Measurements from ENCODE around the gene AGBL4.

AGBL4 gene

DNA sequence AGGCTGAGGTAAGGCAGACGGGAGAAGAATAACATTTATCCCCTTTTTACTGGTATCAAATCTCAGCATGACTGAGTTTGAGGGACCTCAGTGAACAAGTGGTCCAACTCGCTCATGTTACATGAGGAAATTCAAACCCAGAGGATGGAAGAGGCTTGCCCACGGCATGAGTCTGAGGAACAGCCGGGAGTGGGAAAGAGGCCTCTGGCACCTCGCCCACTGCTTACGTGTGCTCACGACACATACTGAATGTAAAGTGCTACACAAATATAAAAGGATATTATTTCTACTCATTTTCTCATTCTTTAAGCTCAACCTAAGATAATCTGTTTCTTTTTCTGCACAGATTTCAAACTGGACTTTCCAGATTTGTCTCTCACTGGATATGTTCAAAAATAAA, 1261.8 kb downstream of the AGBL4 start:
- DNase-seq (ENCODE audit: low read depth), result no peak

DNA sequence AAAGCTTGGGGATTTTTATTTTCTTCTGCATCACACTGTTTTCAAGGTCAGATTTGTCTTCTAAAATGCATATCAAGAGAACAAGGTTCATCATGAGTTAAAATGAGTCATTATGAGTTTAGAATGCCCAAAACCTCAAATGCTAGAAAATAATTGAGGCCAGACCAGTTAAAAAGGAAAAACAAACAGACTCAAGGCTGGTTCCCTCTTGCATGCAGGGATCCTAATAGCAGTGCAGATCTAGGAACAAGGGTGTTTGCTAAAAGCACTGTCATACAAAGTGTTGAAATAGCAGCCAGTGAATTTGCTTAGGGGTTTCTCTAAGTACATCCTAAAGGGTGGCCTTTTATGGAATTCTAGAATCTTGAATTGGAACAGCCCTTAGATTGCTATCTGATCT, 1262.3 kb downstream of the AGBL4 start:
- peak; percentile 0 for DNase-seq (ENCODE audit: low read depth)

DNA sequence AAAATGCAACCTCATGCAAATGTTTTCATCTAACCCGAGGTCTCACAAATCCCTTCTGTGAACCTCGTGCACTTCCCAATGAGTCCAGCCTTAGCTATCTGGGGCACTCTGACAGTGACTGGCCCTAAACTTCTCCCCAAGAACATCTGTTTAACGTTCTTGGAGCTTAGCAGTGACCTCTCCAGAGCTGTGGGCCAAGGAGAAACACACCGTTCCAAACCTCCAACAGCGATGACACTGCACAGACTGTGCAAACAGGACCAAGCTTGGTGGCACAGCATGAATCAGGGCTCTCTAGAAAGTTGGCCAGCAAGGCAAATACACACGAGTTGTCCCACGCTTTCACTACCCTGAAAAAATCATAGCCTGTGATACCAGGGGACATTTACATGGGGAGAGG, 1262.9 kb downstream of the AGBL4 start:
- DNase-seq (ENCODE audit: low read depth), result no peak

DNA sequence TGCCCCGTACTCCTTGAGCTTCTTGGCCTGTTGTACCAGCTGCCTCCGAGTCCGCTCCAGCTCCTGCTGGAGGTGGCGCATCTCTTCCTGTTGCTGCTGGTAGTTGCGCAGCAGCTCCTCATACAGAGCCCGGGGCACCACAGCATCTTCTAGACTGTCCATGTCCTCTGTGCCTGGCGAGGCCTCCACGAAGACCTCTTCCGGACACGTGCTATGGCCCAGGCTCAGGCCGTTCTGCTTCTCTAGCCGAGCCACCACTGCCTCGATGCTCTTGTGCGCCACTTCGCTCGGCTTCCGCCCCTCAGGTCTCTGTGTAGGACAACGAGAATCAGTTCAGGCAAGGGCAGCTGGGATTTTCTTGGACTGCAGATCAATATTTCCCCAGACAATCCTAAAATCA, 1264.8 kb downstream of the AGBL4 start:
- DNase-seq (ENCODE audit: low read depth), result no peak

DNA sequence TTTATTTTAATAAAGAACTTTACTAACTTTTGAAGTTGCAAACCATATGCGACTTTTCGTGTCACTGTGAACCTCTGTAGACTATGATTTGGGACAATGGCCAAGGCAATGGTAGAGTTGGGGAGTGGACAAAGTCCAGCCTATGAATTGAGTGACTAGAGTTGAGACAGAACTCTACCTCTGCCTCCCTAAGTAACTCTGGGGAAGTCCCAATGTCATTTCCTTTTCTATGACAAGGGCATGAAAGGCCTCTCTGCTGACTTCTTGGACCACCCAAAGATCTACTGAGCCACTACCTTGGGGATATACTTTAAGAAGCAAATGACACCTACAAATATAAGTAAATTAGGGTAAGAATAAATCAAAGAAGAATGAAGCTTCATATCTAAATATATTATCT, 1266.4 kb downstream of the AGBL4 start:
- no peak for DNase-seq (ENCODE audit: low read depth)

DNA sequence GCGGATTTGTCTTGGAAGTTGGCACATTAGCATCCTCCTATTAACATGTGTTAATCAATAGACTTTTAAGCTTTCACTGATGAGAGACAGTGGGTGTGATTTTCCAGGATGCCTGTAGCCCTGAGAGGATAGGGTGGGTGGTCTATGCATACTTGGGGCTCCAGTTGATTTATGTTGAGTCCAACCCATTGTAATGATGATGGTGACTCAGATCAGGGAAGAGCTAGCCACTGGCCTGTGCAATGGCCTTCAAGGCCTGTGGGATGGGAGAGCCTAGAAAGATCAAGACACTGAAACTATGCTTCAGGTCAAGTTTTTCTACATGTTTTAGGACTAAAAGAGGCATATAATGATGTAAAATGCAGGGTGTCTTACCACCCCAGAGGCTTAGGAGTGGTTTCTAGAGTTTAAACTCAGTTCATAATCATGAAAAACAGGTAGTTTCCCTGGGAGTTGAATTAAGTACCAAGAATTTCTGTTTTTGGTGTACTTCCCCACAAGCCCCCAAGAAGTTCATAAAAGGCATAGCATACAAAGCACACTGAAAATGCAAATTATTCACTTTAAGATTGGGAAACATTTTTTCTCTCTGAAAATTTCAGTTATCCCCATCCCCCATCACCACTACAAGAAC, 1267.0 kb downstream of the AGBL4 start:
- DNase-seq (ENCODE audit: low read depth), result no peak

DNA sequence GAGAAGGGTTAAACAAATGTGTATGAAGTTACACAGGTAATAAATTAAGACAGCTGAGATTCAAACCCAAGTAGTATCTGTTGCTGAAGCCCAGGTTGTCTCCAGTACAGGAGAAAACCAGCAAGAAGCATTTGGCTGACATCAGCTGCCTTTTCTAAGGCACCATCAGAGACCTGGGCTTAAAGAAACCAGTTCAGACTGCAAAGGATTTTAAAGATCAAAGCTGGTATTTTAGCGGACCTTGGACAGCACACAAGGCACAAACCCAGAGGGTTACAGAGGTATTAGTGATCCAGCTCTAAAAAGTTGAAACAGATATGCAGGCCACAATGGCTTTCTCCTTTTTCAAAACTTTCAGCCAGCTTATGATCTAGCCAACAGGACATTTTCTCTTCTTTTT, 1270.5 kb downstream of the AGBL4 start:
- DNase-seq (ENCODE audit: low read depth), result no peak

DNA sequence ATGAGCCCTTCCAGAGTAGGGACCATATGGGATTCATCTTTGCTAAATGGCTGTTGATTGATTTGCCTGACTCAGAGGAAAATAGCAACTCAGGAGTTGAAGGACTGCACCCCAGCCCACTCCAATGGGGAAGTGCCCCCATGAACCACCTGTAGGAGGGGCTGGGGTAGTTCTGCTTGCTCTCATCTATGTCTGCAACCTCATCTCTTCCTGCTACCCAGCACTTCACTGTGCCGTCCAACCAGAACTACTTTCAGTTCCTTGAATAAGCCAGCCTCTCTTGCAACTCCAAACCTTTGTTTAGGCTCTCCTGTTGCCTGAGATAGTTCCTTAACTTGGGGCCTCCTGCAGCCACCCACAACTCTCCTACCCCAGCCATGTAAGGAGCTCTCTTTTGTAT, 1273.6 kb downstream of the AGBL4 start:
- DNase-seq (ENCODE audit: low read depth), result no peak

DNA sequence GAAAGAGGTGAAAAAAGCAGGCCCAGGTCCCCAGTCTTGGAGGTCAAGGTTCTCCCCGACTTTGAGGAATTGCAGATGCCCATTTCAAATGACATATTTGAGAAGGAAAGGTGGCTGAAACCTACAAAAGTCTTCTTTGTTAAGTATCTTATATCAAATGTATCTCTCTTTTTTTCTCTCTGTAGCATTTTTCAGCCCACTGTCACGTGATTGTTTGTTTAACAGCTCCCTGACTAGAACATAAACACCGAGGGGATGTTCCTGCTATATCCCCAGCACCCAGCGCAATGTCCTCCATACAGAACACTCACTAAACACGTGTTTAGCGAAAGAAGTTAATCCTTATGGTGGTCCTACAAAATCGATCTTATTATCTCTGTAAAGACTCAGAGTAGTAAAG, 1274.7 kb downstream of the AGBL4 start:
- no peak for DNase-seq (ENCODE audit: low read depth)

DNA sequence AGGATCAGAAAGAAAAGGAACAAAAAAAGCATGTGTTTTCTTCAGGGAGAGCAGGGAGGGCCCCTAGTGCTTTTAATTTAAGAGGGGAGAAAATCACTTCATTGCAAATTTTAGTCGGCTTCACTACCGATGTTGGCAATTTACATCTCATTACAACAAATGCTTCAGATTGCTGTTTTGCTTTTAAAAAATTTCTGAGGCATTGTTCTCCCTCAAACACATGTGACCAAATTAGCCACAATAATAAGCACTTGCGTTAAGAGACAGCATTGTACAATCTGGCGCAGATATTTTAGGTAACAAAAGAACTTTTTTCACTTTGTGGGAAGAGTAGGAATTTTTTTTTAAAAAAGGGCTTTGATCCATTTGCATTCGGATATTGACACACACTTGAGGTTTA, 1276.8 kb downstream of the AGBL4 start:
- no peak for DNase-seq (ENCODE audit: low read depth)

DNA sequence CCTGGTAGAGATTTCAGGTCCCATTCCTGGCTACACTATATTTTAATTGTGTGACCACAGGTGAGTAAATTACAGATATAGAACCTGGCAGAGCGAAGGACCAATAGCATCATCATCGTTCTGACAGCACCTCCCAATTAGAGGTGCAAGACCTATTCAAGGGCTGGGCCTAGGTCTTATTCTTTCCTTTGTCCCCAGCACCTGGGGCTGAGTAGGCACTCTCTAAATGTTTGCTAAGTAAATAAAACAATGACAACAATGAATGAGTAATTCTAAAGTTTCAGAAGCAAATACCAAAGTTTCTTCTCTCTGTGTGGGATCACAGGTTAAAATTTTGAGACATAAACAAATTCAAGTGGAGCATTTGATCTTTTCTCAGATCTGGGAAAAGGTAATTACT, 1279.7 kb downstream of the AGBL4 start:
- DNase-seq (ENCODE audit: low read depth), result no peak

DNA sequence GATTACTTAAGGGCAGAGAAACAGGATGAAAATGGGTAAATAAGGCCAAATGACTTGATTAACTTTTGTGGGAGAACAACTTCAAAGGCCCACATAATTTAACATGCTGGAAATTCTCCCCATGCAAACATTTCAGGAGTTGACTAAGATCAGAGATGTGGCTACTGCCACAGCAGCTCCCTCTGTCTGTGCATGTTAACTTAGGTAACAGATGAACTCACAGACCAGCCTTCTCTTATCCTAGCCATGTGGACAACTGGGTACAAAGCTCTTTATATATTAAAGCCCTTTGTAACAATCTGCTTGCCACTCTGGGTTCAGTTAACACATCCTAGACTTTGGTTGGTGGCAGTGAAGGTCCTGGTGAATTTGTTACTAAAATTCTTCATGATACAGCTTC, 1280.3 kb downstream of the AGBL4 start:
- no peak for DNase-seq (ENCODE audit: low read depth)

DNA sequence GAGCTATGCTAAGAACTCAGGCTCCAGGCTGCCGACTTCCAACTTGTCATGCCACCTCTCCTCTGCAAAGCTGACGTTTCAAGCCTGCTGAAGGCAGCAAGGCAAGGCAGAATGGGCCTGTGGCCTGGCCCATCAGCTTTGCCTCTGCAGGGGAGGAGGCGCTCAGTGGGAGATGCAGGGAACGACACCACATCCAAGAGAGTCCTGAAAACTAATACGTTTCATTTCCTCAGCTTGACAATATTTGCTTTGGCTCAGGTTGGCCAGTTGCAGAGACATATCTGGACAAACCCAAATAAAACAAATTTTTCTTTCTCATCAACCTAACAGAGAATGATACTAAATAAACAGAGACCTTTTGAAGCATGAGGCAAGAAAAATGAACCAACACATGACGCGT, 1282.4 kb downstream of the AGBL4 start:
- no peak for DNase-seq (ENCODE audit: low read depth)

DNA sequence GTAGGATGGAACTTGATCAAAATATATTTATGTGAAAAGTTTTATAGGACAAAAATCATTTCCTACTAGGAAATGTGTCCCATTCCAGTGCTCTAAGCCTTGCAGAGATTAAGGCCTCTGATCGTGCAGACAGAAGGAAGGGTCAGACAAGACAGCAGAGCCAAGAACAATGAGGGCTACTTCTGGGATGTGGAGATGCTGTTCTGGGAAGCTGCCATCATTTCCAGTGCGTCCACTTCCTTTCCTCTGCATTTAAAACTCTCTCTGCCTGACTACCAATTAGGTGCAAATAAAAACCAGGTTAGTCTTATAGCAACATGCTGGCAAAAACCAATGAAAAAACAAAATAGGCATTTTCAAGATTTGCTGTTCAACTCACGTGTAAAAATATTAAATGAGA, 1283.1 kb downstream of the AGBL4 start:
- DNase-seq (ENCODE audit: low read depth), result no peak

DNA sequence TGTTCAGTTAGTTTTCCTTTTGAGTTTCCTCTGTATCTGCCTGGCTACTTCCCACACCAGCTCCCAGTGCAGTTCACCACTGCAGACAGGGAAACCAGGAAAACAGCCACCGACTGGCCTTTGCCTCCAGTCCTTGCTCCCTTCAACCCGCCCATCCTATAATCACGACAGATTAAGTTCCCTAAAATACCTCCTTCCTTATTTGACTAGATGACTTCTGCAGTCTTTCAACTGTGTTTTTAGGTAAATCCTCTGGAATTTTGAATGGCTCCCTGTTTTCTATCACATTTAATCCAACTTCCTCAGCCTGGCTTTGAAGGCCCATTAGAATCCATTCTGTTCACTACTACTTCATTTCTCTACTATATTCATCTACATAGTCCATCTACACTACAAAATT, 1284.7 kb downstream of the AGBL4 start:
- DNase-seq (ENCODE audit: low read depth), result no peak

DNA sequence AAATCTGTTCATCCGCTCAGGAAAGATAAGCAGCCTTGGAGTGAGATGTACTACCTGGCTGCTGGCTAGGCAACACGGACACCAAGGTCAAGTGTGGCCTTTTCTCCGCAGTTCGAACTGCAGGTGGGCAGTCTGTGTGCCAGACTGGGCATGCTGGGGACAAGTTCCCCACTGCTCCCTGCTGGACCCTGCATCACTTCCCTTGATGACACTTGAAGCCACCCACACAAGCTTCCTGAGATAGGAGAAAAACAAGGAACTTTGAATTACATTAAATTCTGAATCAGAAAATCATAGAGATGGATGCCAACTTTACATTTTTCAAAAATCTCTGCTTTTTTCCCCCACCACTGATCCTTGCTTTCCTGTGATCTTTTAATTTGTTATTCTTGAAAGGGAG, 1285.4 kb downstream of the AGBL4 start:
- no peak for DNase-seq (ENCODE audit: low read depth)

DNA sequence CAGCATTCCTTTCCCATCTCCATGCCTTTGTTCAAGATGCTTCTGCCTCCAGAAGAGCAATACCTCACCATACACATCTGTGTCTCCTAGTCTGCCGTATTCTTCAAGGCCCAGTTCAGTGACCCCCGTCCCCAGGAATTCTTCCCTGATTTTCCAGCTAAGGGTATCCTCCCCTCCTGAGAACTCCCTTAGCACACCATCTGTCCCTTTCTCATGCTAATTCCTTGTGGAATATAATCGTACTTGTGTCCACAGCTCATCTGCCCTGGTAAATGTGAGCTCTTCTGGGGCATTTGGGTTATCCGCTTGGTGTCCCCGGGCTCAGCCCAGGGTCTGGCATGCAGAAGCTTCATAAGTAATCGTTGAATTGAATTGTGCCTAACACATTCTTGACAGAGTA, 1288.0 kb downstream of the AGBL4 start:
- no peak for DNase-seq (ENCODE audit: low read depth)

DNA sequence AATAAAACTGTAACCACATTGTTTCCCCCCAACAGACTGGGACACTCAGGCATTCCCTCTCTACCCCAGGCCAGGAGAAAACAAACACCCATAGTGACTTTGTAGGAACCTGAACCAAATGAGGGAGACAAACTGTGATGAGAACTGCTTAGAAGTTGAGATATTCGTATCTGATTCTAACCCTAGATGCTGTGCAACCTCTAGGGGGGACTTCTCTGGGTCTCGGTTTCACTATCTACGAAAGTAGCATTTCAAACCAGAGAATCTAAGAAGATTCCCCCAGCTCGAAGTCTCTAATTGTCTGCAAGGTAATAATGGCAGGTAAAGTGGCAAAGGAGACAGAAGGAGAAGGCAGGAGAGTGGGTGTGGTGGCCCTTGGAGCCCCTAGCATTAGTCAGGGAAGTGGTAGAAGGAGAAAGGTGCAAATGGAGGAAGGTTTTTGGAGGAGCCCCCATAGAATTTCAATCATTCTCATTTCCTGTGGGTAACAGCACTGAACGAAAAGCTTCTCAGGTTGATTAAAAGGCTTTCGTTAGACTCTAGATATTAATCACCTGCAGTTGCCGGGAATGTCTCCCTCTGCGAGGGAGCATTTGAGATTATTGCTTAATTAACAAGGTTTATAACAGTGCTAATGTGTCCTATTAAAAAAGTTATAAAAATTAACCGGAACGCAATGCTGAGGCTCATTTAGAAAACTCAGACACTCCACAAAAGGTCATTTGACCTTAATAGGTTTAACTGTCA, 1293.4 kb downstream of the AGBL4 start:
- no peak for DNase-seq (ENCODE audit: low read depth)

DNA sequence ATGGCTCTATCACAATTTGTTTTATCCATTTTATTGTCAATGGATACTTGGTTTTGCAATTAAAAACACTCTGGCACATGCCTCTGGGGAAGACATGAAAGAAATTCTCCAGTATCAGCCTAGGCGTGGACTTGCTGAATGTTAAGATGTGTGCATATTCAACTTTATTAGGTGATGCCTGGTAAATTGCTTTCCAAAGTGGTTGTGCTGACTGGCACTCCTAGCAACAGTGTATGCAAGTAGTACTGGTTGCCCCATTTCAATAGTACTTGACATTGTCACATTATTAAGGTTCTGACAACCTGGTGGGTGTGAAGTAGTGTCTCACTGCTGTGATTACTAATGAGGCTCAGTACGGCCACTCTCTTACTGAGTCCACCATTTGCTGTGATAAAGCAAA, 1295.2 kb downstream of the AGBL4 start:
- no peak for DNase-seq (ENCODE audit: low read depth)

DNA sequence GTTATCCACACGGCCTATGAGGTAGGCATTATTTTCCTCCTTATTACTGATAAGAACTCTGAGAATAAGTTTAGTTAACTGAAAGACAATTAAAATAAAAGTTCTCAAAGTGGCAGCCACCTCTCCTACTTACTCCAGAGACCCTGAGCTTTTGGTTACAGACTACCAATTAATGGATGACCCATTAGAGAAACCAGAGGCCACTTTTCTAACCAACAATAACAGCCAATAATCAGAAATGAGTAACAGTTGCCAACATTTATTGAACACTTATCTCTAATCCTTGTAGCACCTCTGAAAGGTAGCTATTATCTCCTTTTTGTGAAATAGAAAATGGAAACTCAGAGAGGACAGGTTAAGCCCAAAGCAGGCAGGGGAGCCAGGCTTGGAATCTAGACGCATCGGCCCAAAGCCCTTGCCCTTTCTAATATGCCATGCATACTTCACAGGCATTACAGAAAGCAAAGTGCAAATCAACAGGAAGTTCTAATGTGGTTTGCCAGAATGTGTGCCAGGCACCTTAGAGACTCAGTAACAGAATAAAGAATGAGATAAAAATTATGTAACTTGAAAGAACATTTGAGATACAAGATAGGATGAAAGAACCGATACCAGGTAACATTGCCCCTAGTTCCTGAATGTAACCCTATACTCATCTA, 1297.1 kb downstream of the AGBL4 start:
- no peak for DNase-seq (ENCODE audit: low read depth)

DNA sequence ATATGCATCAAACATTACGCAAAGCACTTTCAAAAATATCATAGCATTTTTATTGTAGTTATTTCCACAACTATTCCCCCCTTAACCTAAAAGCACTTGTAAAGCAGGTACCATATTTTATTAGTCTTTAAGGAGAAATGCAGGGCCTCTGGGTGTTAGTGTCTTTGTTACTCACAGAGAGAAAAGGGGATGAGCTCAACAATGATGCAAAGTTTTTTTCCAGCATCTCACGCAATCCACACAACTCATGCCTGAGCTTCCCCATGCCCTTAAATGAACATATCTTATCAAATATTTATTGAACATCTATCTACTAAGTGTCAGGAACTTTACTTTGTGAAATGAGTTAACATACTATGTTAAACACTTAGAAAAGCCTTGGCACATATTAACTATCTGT, 1297.6 kb downstream of the AGBL4 start:
- no peak for DNase-seq (ENCODE audit: low read depth)

DNA sequence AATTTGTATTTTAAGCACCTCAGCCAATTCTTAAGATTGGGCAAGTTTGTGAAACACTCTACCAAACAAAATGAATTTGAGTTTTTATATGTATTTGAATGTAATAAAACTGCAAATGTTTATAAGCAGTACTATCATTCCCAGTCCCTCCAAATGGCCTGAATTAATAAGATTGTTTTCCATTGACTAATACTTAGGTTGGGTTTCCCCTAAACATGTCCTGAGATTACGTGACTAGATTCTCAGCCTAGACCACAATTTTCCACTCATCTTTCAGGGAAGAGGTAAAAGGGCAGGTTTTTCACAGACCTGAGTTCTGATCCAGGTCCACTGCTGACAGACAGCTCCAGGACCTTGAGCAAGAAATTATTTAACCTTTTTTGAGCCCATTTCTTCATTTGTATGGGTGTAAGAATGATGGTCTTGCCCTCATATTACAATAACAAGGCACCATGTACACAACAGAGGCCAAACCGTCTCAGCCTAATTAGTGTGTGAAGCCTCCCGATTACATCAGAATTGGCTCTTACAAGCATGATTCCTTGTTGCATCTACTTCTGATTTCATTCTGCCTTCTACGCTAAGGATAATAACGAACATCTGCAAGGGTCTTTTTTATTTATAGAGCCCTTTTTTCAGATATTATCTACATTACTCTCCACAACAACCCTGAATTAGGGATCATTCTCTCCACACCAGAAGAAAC, 1298.3 kb downstream of the AGBL4 start:
- no peak for DNase-seq (ENCODE audit: low read depth)

DNA sequence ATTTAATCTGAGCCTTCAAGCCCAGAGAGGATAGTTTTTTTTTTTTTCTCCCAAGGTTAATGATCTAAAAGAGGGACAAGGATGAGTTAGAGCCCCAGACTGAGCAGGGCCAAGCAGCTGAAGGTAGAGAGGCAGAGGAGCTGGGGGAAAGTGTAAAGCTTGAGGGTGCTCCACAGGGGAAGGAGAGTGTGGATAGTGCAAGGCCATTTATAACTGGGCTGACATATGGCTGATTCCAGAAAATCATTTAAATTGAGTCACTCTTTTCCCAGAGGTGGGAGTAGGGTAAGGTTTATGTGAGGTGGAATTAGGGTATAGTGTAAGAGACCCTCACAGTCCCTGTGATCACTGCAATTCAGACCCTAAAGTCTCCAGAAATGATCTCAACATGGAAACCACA, 1302.8 kb downstream of the AGBL4 start:
- DNase-seq (ENCODE audit: low read depth), result no peak
